HEK293 (cell line): ENCODE results near the gene NFKBIB.

ENCODE experiments used
- CTCF ChIA-PET: fragments of 350-600 bp; formaldehyde crosslinking; extraction: SDS; loops from one replicate; lab custom pipeline; 2021; ENCODE audit warnings: antibody characterized with exemption; lab: Yijun Ruan, JAX
- POLR2A ChIA-PET: fragments of 300-600 bp; formaldehyde crosslinking; extraction: SDS; loops from one replicate; lab custom pipeline; 2020; ENCODE audit warnings: antibody characterized with exemption, inconsistent platforms; lab: Yijun Ruan, JAX
- H3K27ac ChIP-seq: fragments of 200-500 bp; sonication (Bioruptor generic); 2 replicates; pipeline ENCODE4 v1.5.1; 2014; ENCODE audit warnings: low read depth, low read length, control low read depth, inconsistent platforms; ENCODE audit errors: extremely low read depth
- H3K36me3 ChIP-seq, 2 experiments: fragments of 200-500 bp in 1 of 2; sonication (Bioruptor generic) in 1 of 2; 1 replicate in 1 of 2; 2 replicates in 1 of 2; pipeline ENCODE4 v1.5.1; 2014 to 2017; ENCODE audit warnings: inconsistent platforms in 2 of 2, low read length in 2 of 2; ENCODE audit not compliant: control insufficient read depth in 2 of 2, insufficient read depth in 1 of 2
- H3K4me1 ChIP-seq: fragments of 200-500 bp; sonication (Bioruptor generic); 2 replicates; pipeline ENCODE4 v1.5.1; 2014; ENCODE audit warnings: mild to moderate bottlenecking, low read length, inconsistent platforms; ENCODE audit not compliant: control insufficient read depth, insufficient read depth
- H3K4me3 ChIP-seq: 2 replicates; pipeline ENCODE4 v1.5.1; 2011; ENCODE audit warnings: low read depth, mild to moderate bottlenecking, control low read depth, low read length, moderate library complexity
- H3K9me3 ChIP-seq: fragments of 200-500 bp; sonication (Bioruptor generic); 2 replicates; pipeline ENCODE4 v1.5.1; 2014; ENCODE audit warnings: low read depth, low read length, inconsistent platforms; ENCODE audit not compliant: control insufficient read depth, insufficient read depth
- BCL11A ChIP-seq: fragments of 450-650 bp; formaldehyde crosslinking; IDR thresholded peaks from 2 replicates; pipeline ENCODE4 v1.5.1; 2016; ENCODE audit warnings: low read depth, missing biosample characterization, missing genetic modification characterization
- BCL11B ChIP-seq: fragments of 450-650 bp; formaldehyde crosslinking; IDR thresholded peaks from 2 replicates; pipeline ENCODE4 v1.5.1; 2016; ENCODE audit warnings: low read depth, missing biosample characterization, missing genetic modification characterization
- EGR2 ChIP-seq: fragments of 450-650 bp; formaldehyde crosslinking; IDR thresholded peaks from 2 replicates; pipeline ENCODE4 v1.5.1; 2016; ENCODE audit warnings: low read depth, missing biosample characterization, missing genetic modification characterization
- KLF9 ChIP-seq: fragments of 450-650 bp; formaldehyde crosslinking; IDR thresholded peaks from 2 replicates; pipeline ENCODE4 v1.5.1; 2016; ENCODE audit warnings: missing biosample characterization, missing genetic modification characterization, low read depth
- ZFHX2 ChIP-seq: fragments of 450-650 bp; formaldehyde crosslinking; conservative IDR thresholded peaks from 2 replicates; pipeline ENCODE4 v1.5.1; 2016; ENCODE audit warnings: missing biosample characterization, missing genetic modification characterization
- ZFP69B ChIP-seq: fragments of 450-650 bp; formaldehyde crosslinking; IDR thresholded peaks from 2 replicates; pipeline ENCODE4 v1.5.1; 2016; ENCODE audit warnings: missing biosample characterization, missing genetic modification characterization
- ZNF239 ChIP-seq: fragments of 450-650 bp; formaldehyde crosslinking; IDR thresholded peaks from 2 replicates; pipeline ENCODE4 v1.5.1; 2016; ENCODE audit warnings: missing biosample characterization, missing genetic modification characterization
- ZNF335 ChIP-seq: fragments of 450-650 bp; formaldehyde crosslinking; conservative IDR thresholded peaks from 2 replicates; pipeline ENCODE4 v1.5.1; 2016; ENCODE audit warnings: missing biosample characterization, missing genetic modification characterization
- ZNF549 ChIP-seq: fragments of 450-650 bp; IDR thresholded peaks from 2 replicates; pipeline ENCODE4 v1.5.1; 2018; ENCODE audit warnings: missing biosample characterization, missing genetic modification characterization, mild to moderate bottlenecking, inconsistent platforms, moderate library complexity
- ZNF777 ChIP-seq: fragments of 450-650 bp; formaldehyde crosslinking; IDR thresholded peaks from 2 replicates; pipeline ENCODE4 v1.5.1; 2017; ENCODE audit warnings: missing biosample characterization, missing genetic modification characterization, borderline replicate concordance
- ZNF785 ChIP-seq: fragments of 450-650 bp; formaldehyde crosslinking; IDR thresholded peaks from 2 replicates; pipeline ENCODE4 v1.5.1; 2016; ENCODE audit warnings: missing biosample characterization, missing genetic modification characterization
- ZSCAN16 ChIP-seq: fragments of 450-650 bp; formaldehyde crosslinking; IDR thresholded peaks from 2 replicates; pipeline ENCODE4 v1.5.1; 2016; ENCODE audit warnings: missing biosample characterization, missing genetic modification characterization
- ZSCAN30 ChIP-seq: fragments of 450-650 bp; IDR thresholded peaks from 2 replicates; pipeline ENCODE4 v1.5.1; 2018; ENCODE audit warnings: missing biosample characterization, mild to moderate bottlenecking, missing genetic modification characterization, moderate library complexity
- TF ChIP-seq, protein P1 (sequence below): fragments of 450-650 bp; formaldehyde crosslinking; IDR thresholded peaks from 2 replicates; pipeline ENCODE4 v1.5.1; 2016; ENCODE audit warnings: missing biosample characterization, missing genetic modification characterization
- TF ChIP-seq, protein P2 (sequence below): fragments of 450-650 bp; formaldehyde crosslinking; IDR thresholded peaks from 2 replicates; pipeline ENCODE4 v1.5.1; 2016; ENCODE audit warnings: missing biosample characterization, missing genetic modification characterization
- TF ChIP-seq, protein P3 (sequence below): fragments of 450-650 bp; formaldehyde crosslinking; IDR thresholded peaks from 2 replicates; pipeline ENCODE4 v1.5.1; 2016; ENCODE audit warnings: missing biosample characterization, missing genetic modification characterization
- TF ChIP-seq, protein P4 (sequence below): fragments of 450-650 bp; formaldehyde crosslinking; IDR thresholded peaks from 2 replicates; pipeline ENCODE4 v1.5.1; 2016; ENCODE audit warnings: missing biosample characterization, missing genetic modification characterization
- TF ChIP-seq, protein P5 (sequence below): fragments of 450-650 bp; formaldehyde crosslinking; IDR thresholded peaks from 2 replicates; pipeline ENCODE4 v1.5.1; 2016; ENCODE audit warnings: missing biosample characterization, missing genetic modification characterization
- TF ChIP-seq, protein P6 (sequence below): fragments of 450-650 bp; formaldehyde crosslinking; IDR thresholded peaks from 2 replicates; pipeline ENCODE4 v1.5.1; 2016; ENCODE audit warnings: missing biosample characterization, missing genetic modification characterization

Gene NFKBIB

DNA sequence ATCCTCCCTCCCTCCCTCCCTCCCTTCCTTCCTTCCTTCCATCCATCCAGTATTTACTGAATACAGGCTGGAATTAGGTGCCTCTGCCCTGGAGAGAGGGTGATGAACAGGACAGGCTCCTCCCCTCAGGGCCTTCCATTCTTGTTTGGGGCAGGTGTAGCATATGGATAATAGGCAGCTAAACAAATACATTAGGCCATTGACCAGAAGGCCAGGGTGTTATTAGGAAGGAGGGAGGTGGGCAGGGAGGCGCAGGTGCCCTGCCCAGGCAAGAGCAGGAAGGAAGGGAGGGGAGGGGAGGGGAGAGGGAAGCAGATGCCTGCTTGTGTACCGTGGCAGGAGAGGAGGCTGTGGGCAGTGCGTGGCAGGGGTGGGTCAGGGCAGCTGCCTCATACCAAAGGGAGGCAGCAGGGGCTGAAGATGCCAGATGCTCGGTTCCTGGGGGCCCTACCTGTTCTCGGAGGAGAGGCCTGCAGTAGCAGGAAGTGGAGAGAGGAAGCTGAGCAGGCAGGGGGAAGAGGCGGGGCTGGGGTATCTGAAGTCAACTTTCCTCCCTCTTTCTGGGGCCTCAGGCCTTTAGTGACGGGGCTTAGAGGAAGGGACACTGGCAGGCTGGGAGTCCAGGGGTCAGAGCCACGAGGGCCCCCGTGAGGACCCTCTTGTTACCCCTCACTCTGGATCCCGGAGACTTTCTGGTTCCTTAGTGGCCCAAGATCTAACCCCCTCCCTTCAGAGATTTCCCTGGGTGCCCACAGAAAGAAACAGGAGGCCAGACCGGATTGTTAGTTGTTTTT lies 21.8 kb upstream of the NFKBIB start, which contains the start of gene RINL (continued):
- TF ChIP-seq, protein P1, sequence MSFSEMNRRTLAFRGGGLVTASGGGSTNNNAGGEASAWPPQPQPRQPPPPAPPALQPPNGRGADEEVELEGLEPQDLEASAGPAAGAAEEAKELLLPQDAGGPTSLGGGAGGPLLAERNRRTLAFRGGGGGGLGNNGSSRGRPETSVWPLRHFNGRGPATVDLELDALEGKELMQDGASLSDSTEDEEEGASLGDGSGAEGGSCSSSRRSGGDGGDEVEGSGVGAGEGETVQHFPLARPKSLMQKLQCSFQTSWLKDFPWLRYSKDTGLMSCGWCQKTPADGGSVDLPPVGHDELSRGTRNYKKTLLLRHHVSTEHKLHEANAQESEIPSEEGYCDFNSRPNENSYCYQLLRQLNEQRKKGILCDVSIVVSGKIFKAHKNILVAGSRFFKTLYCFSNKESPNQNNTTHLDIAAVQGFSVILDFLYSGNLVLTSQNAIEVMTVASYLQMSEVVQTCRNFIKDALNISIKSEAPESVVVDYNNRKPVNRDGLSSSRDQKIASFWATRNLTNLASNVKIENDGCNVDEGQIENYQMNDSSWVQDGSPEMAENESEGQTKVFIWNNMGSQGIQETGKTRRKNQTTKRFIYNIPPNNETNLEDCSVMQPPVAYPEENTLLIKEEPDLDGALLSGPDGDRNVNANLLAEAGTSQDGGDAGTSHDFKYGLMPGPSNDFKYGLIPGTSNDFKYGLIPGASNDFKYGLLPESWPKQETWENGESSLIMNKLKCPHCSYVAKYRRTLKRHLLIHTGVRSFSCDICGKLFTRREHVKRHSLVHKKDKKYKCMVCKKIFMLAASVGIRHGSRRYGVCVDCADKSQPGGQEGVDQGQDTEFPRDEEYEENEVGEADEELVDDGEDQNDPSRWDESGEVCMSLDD (tag by site-specific recombination) = peak; percentile 46; the same call in 1 of the 2 replicates
- TF ChIP-seq EGR2 (tag by site-specific recombination) (peak; percentile 69; the same call in 1 of the 2 replicates), ZNF777 (tag by site-specific recombination) (0 out of 2 replicates have a peak, but pooled peaks have one; percentile 33), KLF9 (0 out of 2 replicates have a peak, but pooled peaks have one; percentile 23), ZNF239 (no peak), ZSCAN30 (tag by site-specific recombination) (no peak), ZNF785 (tag by site-specific recombination) (0 out of 2 replicates have a peak, but pooled peaks have one; percentile 30), ZNF549 (tag by site-specific recombination) (no peak), ZSCAN16 (no peak), ZNF335 (peak; percentile 76)
- TF ChIP-seq, protein P2, sequence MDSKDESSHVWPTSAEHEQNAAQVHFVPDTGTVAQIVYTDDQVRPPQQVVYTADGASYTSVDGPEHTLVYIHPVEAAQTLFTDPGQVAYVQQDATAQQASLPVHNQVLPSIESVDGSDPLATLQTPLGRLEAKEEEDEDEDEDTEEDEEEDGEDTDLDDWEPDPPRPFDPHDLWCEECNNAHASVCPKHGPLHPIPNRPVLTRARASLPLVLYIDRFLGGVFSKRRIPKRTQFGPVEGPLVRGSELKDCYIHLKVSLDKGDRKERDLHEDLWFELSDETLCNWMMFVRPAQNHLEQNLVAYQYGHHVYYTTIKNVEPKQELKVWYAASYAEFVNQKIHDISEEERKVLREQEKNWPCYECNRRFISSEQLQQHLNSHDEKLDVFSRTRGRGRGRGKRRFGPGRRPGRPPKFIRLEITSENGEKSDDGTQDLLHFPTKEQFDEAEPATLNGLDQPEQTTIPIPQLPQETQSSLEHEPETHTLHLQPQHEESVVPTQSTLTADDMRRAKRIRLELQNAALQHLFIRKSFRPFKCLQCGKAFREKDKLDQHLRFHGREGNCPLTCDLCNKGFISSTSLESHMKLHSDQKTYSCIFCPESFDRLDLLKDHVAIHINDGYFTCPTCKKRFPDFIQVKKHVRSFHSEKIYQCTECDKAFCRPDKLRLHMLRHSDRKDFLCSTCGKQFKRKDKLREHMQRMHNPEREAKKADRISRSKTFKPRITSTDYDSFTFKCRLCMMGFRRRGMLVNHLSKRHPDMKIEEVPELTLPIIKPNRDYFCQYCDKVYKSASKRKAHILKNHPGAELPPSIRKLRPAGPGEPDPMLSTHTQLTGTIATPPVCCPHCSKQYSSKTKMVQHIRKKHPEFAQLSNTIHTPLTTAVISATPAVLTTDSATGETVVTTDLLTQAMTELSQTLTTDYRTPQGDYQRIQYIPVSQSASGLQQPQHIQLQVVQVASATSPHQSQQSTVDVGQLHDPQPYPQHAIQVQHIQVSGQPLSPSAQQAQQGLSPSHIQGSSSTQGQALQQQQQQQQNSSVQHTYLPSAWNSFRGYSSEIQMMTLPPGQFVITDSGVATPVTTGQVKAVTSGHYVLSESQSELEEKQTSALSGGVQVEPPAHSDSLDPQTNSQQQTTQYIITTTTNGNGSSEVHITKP (tag by site-specific recombination) = peak; percentile 81

DNA sequence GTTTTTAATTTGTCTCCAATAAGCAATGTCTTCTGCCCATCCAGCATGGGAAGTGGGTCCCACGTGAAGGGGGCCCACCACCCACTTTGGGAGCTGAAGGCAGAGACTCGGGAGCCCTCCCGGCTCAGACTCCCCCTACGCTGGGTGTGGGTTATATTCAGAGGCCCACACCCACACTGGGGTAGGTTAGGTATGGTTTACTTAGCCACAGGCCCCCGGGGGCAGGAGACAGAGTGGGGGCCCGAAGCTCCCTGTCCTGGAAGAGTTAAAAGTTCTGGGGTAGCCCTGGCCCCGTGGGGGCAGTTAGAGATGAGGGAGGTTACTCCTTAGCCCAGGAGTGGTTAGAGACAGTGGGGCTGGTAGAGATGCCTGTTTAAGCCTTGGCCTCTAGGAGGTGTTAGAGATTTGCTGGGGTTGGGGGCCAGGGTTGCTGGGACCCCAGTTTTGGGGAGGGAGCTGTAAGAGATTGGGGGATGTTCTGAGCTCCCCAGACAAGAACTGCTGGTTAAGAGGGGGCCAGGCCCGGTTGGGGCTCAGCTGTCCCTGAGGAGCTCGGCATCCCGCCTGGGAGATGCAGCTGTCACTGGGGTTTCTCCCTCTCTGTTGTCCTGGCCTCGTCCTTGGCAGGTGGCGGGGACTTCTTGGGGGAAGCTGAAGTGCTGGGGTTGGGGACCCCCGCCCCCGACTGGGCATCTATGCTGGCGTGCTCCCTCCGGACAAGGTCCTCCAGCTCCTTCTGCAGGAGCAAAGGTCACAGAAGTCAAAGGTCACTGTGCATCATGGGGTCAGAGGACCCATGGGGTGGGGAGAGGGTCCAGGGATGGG lies 21.0 kb upstream of the NFKBIB start:
- ChIA-PET POLR2A (interaction anchor here (0.5 to 1.0 kb wide), 4 partner anchors 16 to 51 kb away, joined by 3 to 5 read pairs (median 4); partner anchors contain the start of gene NFKBIB), CTCF (interaction anchor here (1.0 to 9.0 kb wide), 5 partner anchors 9 to 244 kb away, joined by 3 to 84 read pairs (median 5); no protein-coding TSS in a partner anchor)
- H3K4me1 ChIP-seq = peaks cover 8% of the 10 kb centered on the region
- no peaks in the 10 kb centered on the region for H3K9me3 ChIP-seq
- TF ChIP-seq EGR2 (tag by site-specific recombination) (peak; percentile 73), BCL11A (tag by site-specific recombination) (peak; percentile 82; the same call in 1 of the 2 replicates), ZFHX2 (peak; percentile 82), BCL11B (peak; percentile 90), ZFP69B (tag by site-specific recombination) (peak; percentile 76; the same call in 1 of the 2 replicates)
- TF ChIP-seq, protein P3, sequence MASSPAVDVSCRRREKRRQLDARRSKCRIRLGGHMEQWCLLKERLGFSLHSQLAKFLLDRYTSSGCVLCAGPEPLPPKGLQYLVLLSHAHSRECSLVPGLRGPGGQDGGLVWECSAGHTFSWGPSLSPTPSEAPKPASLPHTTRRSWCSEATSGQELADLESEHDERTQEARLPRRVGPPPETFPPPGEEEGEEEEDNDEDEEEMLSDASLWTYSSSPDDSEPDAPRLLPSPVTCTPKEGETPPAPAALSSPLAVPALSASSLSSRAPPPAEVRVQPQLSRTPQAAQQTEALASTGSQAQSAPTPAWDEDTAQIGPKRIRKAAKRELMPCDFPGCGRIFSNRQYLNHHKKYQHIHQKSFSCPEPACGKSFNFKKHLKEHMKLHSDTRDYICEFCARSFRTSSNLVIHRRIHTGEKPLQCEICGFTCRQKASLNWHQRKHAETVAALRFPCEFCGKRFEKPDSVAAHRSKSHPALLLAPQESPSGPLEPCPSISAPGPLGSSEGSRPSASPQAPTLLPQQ (tag by site-specific recombination) = peak; percentile 62
- TF ChIP-seq, protein P4, sequence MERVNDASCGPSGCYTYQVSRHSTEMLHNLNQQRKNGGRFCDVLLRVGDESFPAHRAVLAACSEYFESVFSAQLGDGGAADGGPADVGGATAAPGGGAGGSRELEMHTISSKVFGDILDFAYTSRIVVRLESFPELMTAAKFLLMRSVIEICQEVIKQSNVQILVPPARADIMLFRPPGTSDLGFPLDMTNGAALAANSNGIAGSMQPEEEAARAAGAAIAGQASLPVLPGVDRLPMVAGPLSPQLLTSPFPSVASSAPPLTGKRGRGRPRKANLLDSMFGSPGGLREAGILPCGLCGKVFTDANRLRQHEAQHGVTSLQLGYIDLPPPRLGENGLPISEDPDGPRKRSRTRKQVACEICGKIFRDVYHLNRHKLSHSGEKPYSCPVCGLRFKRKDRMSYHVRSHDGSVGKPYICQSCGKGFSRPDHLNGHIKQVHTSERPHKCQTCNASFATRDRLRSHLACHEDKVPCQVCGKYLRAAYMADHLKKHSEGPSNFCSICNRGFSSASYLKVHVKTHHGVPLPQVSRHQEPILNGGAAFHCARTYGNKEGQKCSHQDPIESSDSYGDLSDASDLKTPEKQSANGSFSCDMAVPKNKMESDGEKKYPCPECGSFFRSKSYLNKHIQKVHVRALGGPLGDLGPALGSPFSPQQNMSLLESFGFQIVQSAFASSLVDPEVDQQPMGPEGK (tag by site-specific recombination) = peak; percentile 22; the same call in 1 of the 2 replicates
- TF ChIP-seq, protein P5, sequence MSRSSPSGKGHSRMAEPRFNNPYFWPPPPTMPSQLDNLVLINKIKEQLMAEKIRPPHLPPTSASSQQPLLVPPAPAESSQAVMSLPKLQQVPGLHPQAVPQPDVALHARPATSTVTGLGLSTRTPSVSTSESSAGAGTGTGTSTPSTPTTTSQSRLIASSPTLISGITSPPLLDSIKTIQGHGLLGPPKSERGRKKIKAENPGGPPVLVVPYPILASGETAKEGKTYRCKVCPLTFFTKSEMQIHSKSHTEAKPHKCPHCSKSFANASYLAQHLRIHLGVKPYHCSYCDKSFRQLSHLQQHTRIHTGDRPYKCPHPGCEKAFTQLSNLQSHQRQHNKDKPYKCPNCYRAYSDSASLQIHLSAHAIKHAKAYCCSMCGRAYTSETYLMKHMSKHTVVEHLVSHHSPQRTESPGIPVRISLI = no peak
- TF ChIP-seq, protein P6, sequence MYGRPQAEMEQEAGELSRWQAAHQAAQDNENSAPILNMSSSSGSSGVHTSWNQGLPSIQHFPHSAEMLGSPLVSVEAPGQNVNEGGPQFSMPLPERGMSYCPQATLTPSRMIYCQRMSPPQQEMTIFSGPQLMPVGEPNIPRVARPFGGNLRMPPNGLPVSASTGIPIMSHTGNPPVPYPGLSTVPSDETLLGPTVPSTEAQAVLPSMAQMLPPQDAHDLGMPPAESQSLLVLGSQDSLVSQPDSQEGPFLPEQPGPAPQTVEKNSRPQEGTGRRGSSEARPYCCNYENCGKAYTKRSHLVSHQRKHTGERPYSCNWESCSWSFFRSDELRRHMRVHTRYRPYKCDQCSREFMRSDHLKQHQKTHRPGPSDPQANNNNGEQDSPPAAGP (tag by site-specific recombination) = no peak
- TF ChIP-seq, all 188 proteins: peak for 7
- peaks cover 7 to 30% of the 10 kb centered on the region in 2 experiments; a peak in 2 of 3 replicates for H3K36me3 ChIP-seq
- H3K4me3 ChIP-seq = no peak overlapping the region
- H3K27ac ChIP-seq = peak overlapping the region; percentile 71
